ENCODE measurements around the gene FNIP2. TPM values are rescaled to one million over a fixed set of nuclear protein-coding genes. Genes with fewer than 3 reads are reported as not detected.
A peak's percentile ranks its signal among the peaks of the same experiment; 100 is the strongest.

FNIP2 gene
- total and polyA plus RNA-seq, 3 experiments from 2014 or later: 5.1 to 13.3 (median 11.7) TPM

GRCh38 chr4:158930639-158930972 is 161.8 kb downstream of the FNIP2 start:
- ChIA-PET POLR2A (interaction anchor here (0.6 kb wide), 1 partner anchor 10 kb away, joined by 3 read pairs; no protein-coding TSS in a partner anchor), CTCF (no interaction called here)
- Histone ChIP-seq H3K9me3 (ENCODE audit: low read length) (no peaks in the 10 kb centered on the region), H3K27ac (ENCODE audit: low read depth, low read length) (no peak overlapping the region), H3K27me3 (ENCODE audit: insufficient read depth, low read length, poor library complexity, severe bottlenecking) (no peaks in the 10 kb centered on the region), H3K4me1 (ENCODE audit: insufficient read depth, low read length) (peaks cover 8% of the 10 kb centered on the region), H3K4me3 (ENCODE audit: low read length) (no peak overlapping the region), H3K36me3 (ENCODE audit: insufficient read depth, low read length) (no peaks in the 10 kb centered on the region)
- Mint-ChIP-seq H3K36me3 (peaks cover 0 to 3% (median 0%) of the 10 kb centered on the region in 3 donors), H3K9me3 (no peaks in the 10 kb centered on the region), H3K27ac (peak overlapping the region in 6 of 8 donors; percentile 17 to 95 (median 72)), H3K4me1 (peaks cover 18 to 22% (median 19%) of the 10 kb centered on the region in 3 donors), H3K27me3 (peaks cover 0 to 2% of the 10 kb centered on the region in 2 donors), H3K4me3 (peak overlapping the region in 6 of 7 donors; percentile 13 to 86 (median 57))
- DNase-seq: no peak

GRCh38 chr4:158933236-158933635 is 164.4 kb downstream of the FNIP2 start:
- Mint-ChIP-seq H3K36me3 (no peaks in the 10 kb centered on the region), H3K4me1 (peaks cover 12 to 22% (median 13%) of the 10 kb centered on the region in 3 donors), H3K27me3 (peaks cover 4 to 7% of the 10 kb centered on the region in 2 donors), H3K4me3 (no peak overlapping the region), H3K9me3 (no peaks in the 10 kb centered on the region), H3K27ac (no peak overlapping the region)
- no peak for DNase-seq
- ChIA-PET POLR2A (no interaction called here), CTCF (interaction anchor here (1.9 kb wide), 1 partner anchor 18 kb away, joined by 5 read pairs; no protein-coding TSS in a partner anchor)
- Histone ChIP-seq H3K27me3 (ENCODE audit: insufficient read depth, low read length, poor library complexity, severe bottlenecking) (no peaks in the 10 kb centered on the region), H3K36me3 (ENCODE audit: insufficient read depth, low read length) (no peaks in the 10 kb centered on the region), H3K27ac (ENCODE audit: low read depth, low read length) (no peak overlapping the region), H3K4me1 (ENCODE audit: insufficient read depth, low read length) (peaks cover 8% of the 10 kb centered on the region), H3K4me3 (ENCODE audit: low read length) (no peak overlapping the region), H3K9me3 (ENCODE audit: low read length) (no peaks in the 10 kb centered on the region)

DNA sequence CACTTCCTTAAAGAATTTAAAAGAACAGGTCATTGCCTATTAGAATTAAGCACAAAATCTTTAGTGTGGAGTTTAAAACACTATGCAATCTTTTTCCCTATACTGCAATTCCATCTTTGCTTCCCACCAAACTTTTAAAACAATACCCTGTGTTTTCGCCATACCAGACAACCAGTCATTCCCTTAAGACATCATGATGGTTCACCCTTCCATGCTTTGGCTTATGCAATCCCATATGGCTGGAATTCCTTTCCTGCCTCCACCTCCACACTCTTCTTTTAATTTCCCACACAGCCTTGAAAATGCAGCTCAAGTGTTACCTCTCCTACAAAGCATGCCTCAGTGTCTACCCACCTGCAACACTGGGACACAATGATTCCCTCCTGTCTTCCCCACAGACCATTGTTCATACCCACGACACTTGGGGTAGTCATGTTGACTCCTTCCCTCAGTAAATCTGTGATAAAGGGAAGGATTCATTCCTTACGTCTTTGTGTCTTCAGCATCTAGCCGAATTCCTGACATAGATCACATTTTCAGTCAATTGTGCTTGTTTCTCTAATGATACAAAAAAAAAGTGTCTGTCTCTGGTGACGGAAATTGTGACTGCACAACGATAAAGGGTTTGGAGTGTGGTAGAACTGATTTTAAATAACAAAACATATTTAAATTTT is 166.3 kb downstream of the FNIP2 start:
- DNase-seq: no peak
- Mint-ChIP-seq H3K4me1 (peaks cover 2 to 10% (median 4%) of the 10 kb centered on the region in 3 donors), H3K36me3 (no peaks in the 10 kb centered on the region), H3K4me3 (no peak overlapping the region), H3K9me3 (no peaks in the 10 kb centered on the region), H3K27ac (no peak overlapping the region), H3K27me3 (peaks cover 6 to 7% of the 10 kb centered on the region in 2 donors)
- H3K27me3 ChIP-seq (ENCODE audit: insufficient read depth, low read length, poor library complexity, severe bottlenecking): no peaks in the 10 kb centered on the region
- H3K4me3 ChIP-seq (ENCODE audit: low read length): no peak overlapping the region
- POLR2A ChIA-PET: no interaction called here
- no peaks in the 10 kb centered on the region for H3K9me3 ChIP-seq (ENCODE audit: low read length)
- H3K36me3 ChIP-seq (ENCODE audit: insufficient read depth, low read length): no peaks in the 10 kb centered on the region
- CTCF ChIA-PET: interaction anchor here (1.9 kb wide), 1 partner anchor 19 kb away, joined by 5 read pairs; no protein-coding TSS in a partner anchor
- H3K27ac ChIP-seq (ENCODE audit: low read depth, low read length): no peak overlapping the region
- H3K4me1 ChIP-seq (ENCODE audit: insufficient read depth, low read length): peaks cover 6% of the 10 kb centered on the region

DNA sequence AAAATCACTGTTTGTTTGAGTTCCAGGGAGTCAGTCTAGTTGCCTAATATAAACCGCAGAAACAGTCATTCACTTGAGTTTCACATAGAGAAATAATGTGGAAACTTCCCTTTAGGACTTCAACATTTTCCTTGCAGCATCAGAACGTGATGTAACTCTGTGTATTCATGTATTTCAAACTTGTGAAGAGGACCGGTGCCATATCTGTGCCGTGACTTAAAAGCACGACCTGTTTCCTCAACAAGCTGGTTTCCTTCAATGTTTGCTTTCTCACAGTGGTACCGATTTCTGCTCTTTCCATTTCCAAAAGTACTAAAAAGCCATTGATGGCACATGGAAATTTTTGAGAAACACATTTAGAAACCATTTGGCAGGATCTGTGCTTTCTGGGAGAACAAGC is 167.4 kb downstream of the FNIP2 start:
- no peaks in the 10 kb centered on the region for H3K27me3 ChIP-seq (ENCODE audit: insufficient read depth, low read length, poor library complexity, severe bottlenecking)
- DNase-seq: no peak
- no peaks in the 10 kb centered on the region for H3K9me3 ChIP-seq (ENCODE audit: low read length)
- H3K4me3 Mint-ChIP-seq: no peak overlapping the region
- H3K27me3 Mint-ChIP-seq: peaks cover 7% of the 10 kb centered on the region in 2 donors
- H3K36me3 ChIP-seq (ENCODE audit: insufficient read depth, low read length): no peaks in the 10 kb centered on the region
- H3K4me1 ChIP-seq (ENCODE audit: insufficient read depth, low read length): no peaks in the 10 kb centered on the region
- H3K36me3 Mint-ChIP-seq: no peaks in the 10 kb centered on the region
- no peak overlapping the region for H3K4me3 ChIP-seq (ENCODE audit: low read length)
- no peaks in the 10 kb centered on the region for H3K4me1 Mint-ChIP-seq
- POLR2A ChIA-PET: no interaction called here
- no peaks in the 10 kb centered on the region for H3K9me3 Mint-ChIP-seq
- no peak overlapping the region for H3K27ac ChIP-seq (ENCODE audit: low read depth, low read length)
- CTCF ChIA-PET: no interaction called here
- H3K27ac Mint-ChIP-seq: no peak overlapping the region

GRCh38 chr4:158938220-158939044 is 169.6 kb downstream of the FNIP2 start:
- H3K9me3 Mint-ChIP-seq: no peaks in the 10 kb centered on the region
- H3K36me3 Mint-ChIP-seq: no peaks in the 10 kb centered on the region

DNA sequence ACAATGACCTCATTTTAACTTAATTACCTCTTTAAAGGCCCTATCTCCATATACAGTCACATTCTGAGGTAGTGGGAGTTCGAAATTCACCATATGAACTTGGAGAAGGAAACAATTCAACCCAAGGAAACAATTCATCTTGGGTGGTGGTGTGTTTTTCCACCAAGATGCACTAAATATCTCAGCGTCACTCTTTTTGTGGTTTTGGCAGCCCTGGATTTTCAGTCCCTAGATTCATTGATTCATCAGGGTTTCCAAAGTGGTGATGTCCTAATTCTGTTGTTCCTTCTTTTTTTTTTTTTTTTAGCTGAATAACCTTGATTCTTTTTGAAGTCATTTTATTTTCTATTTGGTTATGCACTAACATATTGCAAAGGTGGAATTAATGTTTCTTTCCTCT is 171.4 kb downstream of the FNIP2 start:
- no peak overlapping the region for H3K4me3 Mint-ChIP-seq
- CTCF ChIA-PET: no interaction called here

More at GRCh38 chr4:158938220-158939044, 169.6 kb downstream of the FNIP2 start:
- no peak for DNase-seq
- Mint-ChIP-seq H3K4me1 (no peaks in the 10 kb centered on the region), H3K27me3 (peaks cover 7% of the 10 kb centered on the region in 2 donors), H3K4me3 (no peak overlapping the region), H3K27ac (no peak overlapping the region)
- Histone ChIP-seq H3K4me1 (ENCODE audit: insufficient read depth, low read length) (no peaks in the 10 kb centered on the region), H3K27ac (ENCODE audit: low read depth, low read length) (no peak overlapping the region), H3K36me3 (ENCODE audit: insufficient read depth, low read length) (no peaks in the 10 kb centered on the region), H3K9me3 (ENCODE audit: low read length) (no peaks in the 10 kb centered on the region), H3K4me3 (ENCODE audit: low read length) (no peak overlapping the region), H3K27me3 (ENCODE audit: insufficient read depth, low read length, poor library complexity, severe bottlenecking) (no peaks in the 10 kb centered on the region)
- CTCF ChIA-PET: no interaction called here
- POLR2A ChIA-PET: no interaction called here

GRCh38 chr4:158941321-158941720 is 172.5 kb downstream of the FNIP2 start:
- no peaks in the 10 kb centered on the region for H3K9me3 ChIP-seq (ENCODE audit: low read length)
- Mint-ChIP-seq H3K4me3 (no peak overlapping the region), H3K4me1 (no peaks in the 10 kb centered on the region), H3K27me3 (peaks cover 5 to 17% of the 10 kb centered on the region in 2 donors), H3K36me3 (no peaks in the 10 kb centered on the region), H3K9me3 (peaks cover 0 to 4% (median 0%) of the 10 kb centered on the region in 5 donors), H3K27ac (no peak overlapping the region)
- H3K4me1 ChIP-seq (ENCODE audit: insufficient read depth, low read length): no peaks in the 10 kb centered on the region
- H3K4me3 ChIP-seq (ENCODE audit: low read length): no peak overlapping the region
- no peaks in the 10 kb centered on the region for H3K27me3 ChIP-seq (ENCODE audit: insufficient read depth, low read length, poor library complexity, severe bottlenecking)
- no peaks in the 10 kb centered on the region for H3K36me3 ChIP-seq (ENCODE audit: insufficient read depth, low read length)
- ChIA-PET CTCF (no interaction called here), POLR2A (no interaction called here)
- DNase-seq: no peak
- no peak overlapping the region for H3K27ac ChIP-seq (ENCODE audit: low read depth, low read length)

More for the DNA sequence above, 171.4 kb downstream of the FNIP2 start:
- Mint-ChIP-seq H3K27ac (no peak overlapping the region), H3K36me3 (no peaks in the 10 kb centered on the region), H3K27me3 (peaks cover 9 to 16% of the 10 kb centered on the region in 2 donors), H3K4me1 (no peaks in the 10 kb centered on the region), H3K9me3 (peaks cover 0 to 4% (median 0%) of the 10 kb centered on the region in 5 donors)
- Histone ChIP-seq H3K36me3 (ENCODE audit: insufficient read depth, low read length) (no peaks in the 10 kb centered on the region), H3K4me3 (ENCODE audit: low read length) (no peak overlapping the region), H3K4me1 (ENCODE audit: insufficient read depth, low read length) (no peaks in the 10 kb centered on the region), H3K9me3 (ENCODE audit: low read length) (no peaks in the 10 kb centered on the region), H3K27ac (ENCODE audit: low read depth, low read length) (no peak overlapping the region), H3K27me3 (ENCODE audit: insufficient read depth, low read length, poor library complexity, severe bottlenecking) (no peaks in the 10 kb centered on the region)
- DNase-seq: no peak
- POLR2A ChIA-PET: interaction anchor here (0.6 kb wide), 1 partner anchor 10 kb away, joined by 3 read pairs; no protein-coding TSS in a partner anchor

DNA sequence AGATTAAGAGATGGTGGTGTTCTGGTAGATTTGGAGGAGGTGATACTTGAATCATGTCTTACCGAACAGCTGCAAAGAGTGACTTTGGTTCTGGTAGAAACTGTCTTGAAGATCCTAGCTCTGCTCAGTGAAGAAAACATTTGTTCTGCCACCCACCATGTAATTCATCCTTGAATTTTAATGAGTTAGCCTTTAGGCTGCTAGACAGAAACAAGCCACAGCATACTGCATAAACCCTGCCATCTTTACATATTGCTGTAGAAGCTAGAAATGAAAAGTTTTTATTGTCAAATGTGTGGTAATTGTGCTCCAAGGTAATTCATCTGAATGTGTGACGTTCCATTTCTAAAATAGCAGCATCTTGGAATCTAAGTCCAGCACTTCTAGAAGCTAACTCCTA is 173.1 kb downstream of the FNIP2 start:
- no peaks in the 10 kb centered on the region for H3K4me1 Mint-ChIP-seq
- H3K36me3 Mint-ChIP-seq: no peaks in the 10 kb centered on the region
- H3K27me3 Mint-ChIP-seq: peaks cover 6 to 20% of the 10 kb centered on the region in 2 donors
- Histone ChIP-seq H3K4me1 (ENCODE audit: insufficient read depth, low read length) (no peaks in the 10 kb centered on the region), H3K4me3 (ENCODE audit: low read length) (no peak overlapping the region), H3K27me3 (ENCODE audit: insufficient read depth, low read length, poor library complexity, severe bottlenecking) (no peaks in the 10 kb centered on the region), H3K36me3 (ENCODE audit: insufficient read depth, low read length) (no peaks in the 10 kb centered on the region), H3K9me3 (ENCODE audit: low read length) (no peaks in the 10 kb centered on the region), H3K27ac (ENCODE audit: low read depth, low read length) (no peak overlapping the region)
- H3K9me3 Mint-ChIP-seq: peaks cover 0 to 4% (median 0%) of the 10 kb centered on the region in 5 donors
- CTCF ChIA-PET: no interaction called here
- no peak for DNase-seq
- no peak overlapping the region for H3K27ac Mint-ChIP-seq
- H3K4me3 Mint-ChIP-seq: no peak overlapping the region
- POLR2A ChIA-PET: no interaction called here

Data from CD8-positive, alpha-beta memory T cell (primary cell).